GM21619 (cell line): ENCODE measurements around the gene KLF16.

Experiments used
- ATAC-seq: cut with Tn5 transposase; IDR thresholded peaks from one replicate; pipeline ENCODE4 v1.9.1; 2021; ENCODE audit not compliant: unreplicated experiment

Gene KLF16

GRCh38 chr19:1811942-1812425 is 51.4 kb downstream of the KLF16 start, which contains the start of gene ATP8B3:
Gene ATP8B3, minus strand, starts transcription at chr19:1812276. Its CDS starts 540 bp downstream, at chr19:1811736.
- ATAC-seq, result peak; percentile 11

- no peak for ATAC-seq
These were observed 51.9 kb downstream of the KLF16 start for GRCh38 chr19:1811472-1811894.

- no peak for ATAC-seq
These were observed 52.8 kb downstream of the KLF16 start for GRCh38 chr19:1810439-1811160.

GRCh38 chr19:1809678-1810077 is 53.7 kb downstream of the KLF16 start:
- no peak for ATAC-seq

- no peak for ATAC-seq
These were observed 55.0 kb downstream of the KLF16 start for GRCh38 chr19:1808395-1808731.

- no peak for ATAC-seq
These were observed 55.5 kb downstream of the KLF16 start for GRCh38 chr19:1807695-1808394.

- ATAC-seq, result no peak
These were observed 56.2 kb downstream of the KLF16 start for GRCh38 chr19:1807030-1807694.

GRCh38 chr19:1806184-1807029 is 57.0 kb downstream of the KLF16 start:
- no peak for ATAC-seq

- ATAC-seq, result no peak
These were observed 57.8 kb downstream of the KLF16 start for GRCh38 chr19:1805401-1806183.

GRCh38 chr19:1804858-1805257 is 58.5 kb downstream of the KLF16 start:
- no peak for ATAC-seq
